Vagina (tissue), 2 donors: ENCODE results near the gene GRK1. TPM values are rescaled to one million over a fixed set of nuclear protein-coding genes. Genes with fewer than 3 reads are reported as not detected.
"Not testable (repeated sequence)": the region's sequence is repeated elsewhere in the genome, so short reads cannot be mapped to it uniquely, and the experiment has no call there.

ENCODE experiments used
- DNase-seq, 2 donors: peaks; one replicate each; pipeline ENCODE4 v3.0.0-alpha.2; 2017; ENCODE audit errors: extremely low spot score in 2 of 2
- H3K27ac ChIP-seq: fragments of 200-600 bp; sonication (generic); one replicate; pipeline ENCODE4 v1.5.1; 2019
- H3K27me3 ChIP-seq: fragments of 200-600 bp; sonication (generic); one replicate; pipeline ENCODE4 v1.5.1; 2019
- H3K36me3 ChIP-seq, 2 donors: fragments of 200-600 bp; sonication (generic); one replicate each; pipeline ENCODE4 v1.5.1; 2017 to 2019
- H3K4me1 ChIP-seq: fragments of 200-600 bp; sonication (generic); one replicate; pipeline ENCODE4 v1.5.1; 2019
- H3K4me3 ChIP-seq, 2 donors: fragments of 200-600 bp; sonication (generic); 1 replicate in 1 of 2; 2 replicates in 1 of 2; pipeline ENCODE4 v1.5.1; 2016 to 2019
- H3K9me3 ChIP-seq: fragments of 200-600 bp; sonication (generic); one replicate; pipeline ENCODE4 v1.5.1; 2019
- CTCF ChIP-seq, 3 experiments: fragments of 450-650 bp in 2 of 3; fragments of 200-600 bp in 1 of 3; sonication (generic) in 1 of 3; IDR thresholded peaks; one replicate each; pipeline ENCODE4 v1.5.1; 2017 to 2019; ENCODE audit warnings: antibody characterized with exemption in 3 of 3, mild to moderate bottlenecking in 2 of 3, moderate library complexity in 2 of 3
- POLR2A ChIP-seq, 2 donors: fragments of 450-650 bp; IDR thresholded peaks; one replicate each; pipeline ENCODE4 v1.6.1; 2017; ENCODE audit warnings: antibody characterized with exemption in 2 of 2, mild to moderate bottlenecking in 2 of 2, moderate library complexity in 2 of 2
- POLR2AphosphoS5 ChIP-seq, 2 donors: sonication (generic); formaldehyde crosslinking; IDR thresholded peaks; one replicate each; pipeline ENCODE4 v1.9.0; 2017; ENCODE audit warnings: antibody characterized with exemption in 2 of 2, mild to moderate bottlenecking in 2 of 2, low read depth in 1 of 2; ENCODE audit not compliant: insufficient read depth in 1 of 2
- intact Hi-C: fragments of 100-400 bp; cut with DNase I; formaldehyde crosslinking; loops from one replicate; pipeline ENCODE4 v1.15.1; 2023
- total RNA-seq: library from RNA; depleted of rRNA; stranded (reverse); fragments of >200 nt; gene quantifications from one replicate; pipeline ENCODE4 v1.2.3, GENCODE V29; 2016

Gene GRK1
- total RNA-seq, 1 donor from 2014 or later: not detected

- TF ChIP-seq CTCF (IDR thresholded peaks at IDR 0.05): no peak
- no peak for TF ChIP-seq POLR2A (IDR thresholded peaks at IDR 0.05)
- no peak for TF ChIP-seq POLR2AphosphoS5 (IDR thresholded peaks at IDR 0.05; ENCODE audit: insufficient read depth in 1 of 2, low read depth in 1 of 2)
- no peaks in the 10 kb centered on the region for H3K36me3 ChIP-seq
- no peaks in the 10 kb centered on the region for H3K9me3 ChIP-seq
- intact Hi-C loops: no loop called here
- no peak overlapping the region for H3K27ac ChIP-seq
- H3K27me3 ChIP-seq: no peaks in the 10 kb centered on the region
- no peak overlapping the region for H3K4me3 ChIP-seq
- H3K4me1 ChIP-seq: no peaks in the 10 kb centered on the region
- no peak for DNase-seq
Observed at GRCh38 chr13:113750554-113751399, 83.8 kb downstream of the GRK1 start.

GRCh38 chr13:113751491-113751890, 84.5 kb downstream of the GRK1 start:
- H3K9me3 ChIP-seq: no peaks in the 10 kb centered on the region
- H3K36me3 ChIP-seq: no peaks in the 10 kb centered on the region
- intact Hi-C loops: no loop called here
- TF ChIP-seq POLR2AphosphoS5 (IDR thresholded peaks at IDR 0.05; ENCODE audit: insufficient read depth in 1 of 2, low read depth in 1 of 2) (no peak), CTCF (IDR thresholded peaks at IDR 0.05) (no peak), POLR2A (IDR thresholded peaks at IDR 0.05) (no peak)
- H3K27ac ChIP-seq: no peak overlapping the region
- no peaks in the 10 kb centered on the region for H3K27me3 ChIP-seq
- H3K4me1 ChIP-seq: no peaks in the 10 kb centered on the region
- no peak for DNase-seq
- H3K4me3 ChIP-seq: no peak overlapping the region

- DNase-seq, H3K27ac ChIP-seq, H3K9me3 ChIP-seq, H3K36me3 ChIP-seq, H3K4me1 ChIP-seq, intact Hi-C loops, H3K27me3 ChIP-seq, H3K4me3 ChIP-seq: not testable (repeated sequence)
Observed at GRCh38 chr13:113752211-113752986, 85.4 kb downstream of the GRK1 start.

- H3K27me3 ChIP-seq: no peaks in the 10 kb centered on the region
- H3K4me1 ChIP-seq: peaks cover 2% of the 10 kb centered on the region
- no peak overlapping the region for H3K27ac ChIP-seq
- no peaks in the 10 kb centered on the region for H3K9me3 ChIP-seq
- H3K36me3 ChIP-seq: no peaks in the 10 kb centered on the region
- intact Hi-C loops: no loop called here
- TF ChIP-seq POLR2AphosphoS5 (IDR thresholded peaks at IDR 0.05; ENCODE audit: insufficient read depth in 1 of 2, low read depth in 1 of 2) (no peak), CTCF (IDR thresholded peaks at IDR 0.05) (no peak), POLR2A (IDR thresholded peaks at IDR 0.05) (no peak)
- H3K4me3 ChIP-seq: no peak overlapping the region
- no peak for DNase-seq
Observed at GRCh38 chr13:113753171-113753570, 86.2 kb downstream of the GRK1 start.

- Histone ChIP-seq H3K27me3 (no peaks in the 10 kb centered on the region), H3K4me1 (peaks cover 8% of the 10 kb centered on the region), H3K9me3 (no peaks in the 10 kb centered on the region), H3K36me3 (no peaks in the 10 kb centered on the region), H3K27ac (no peak overlapping the region), H3K4me3 (no peak overlapping the region)
- intact Hi-C loops: no loop called here
- no peak for TF ChIP-seq POLR2A (IDR thresholded peaks at IDR 0.05)
- no peak for TF ChIP-seq CTCF (IDR thresholded peaks at IDR 0.05)
- TF ChIP-seq POLR2AphosphoS5 (IDR thresholded peaks at IDR 0.05; ENCODE audit: insufficient read depth in 1 of 2, low read depth in 1 of 2): no peak
- no peak for DNase-seq
Observed at GRCh38 chr13:113754242-113754641, 87.2 kb downstream of the GRK1 start.
